Right forelimb (tissue), 1 donor: ENCODE results near the gene RIMS3.

ENCODE experiments used
- DNase-seq: peaks from one replicate; pipeline ENCODE4 v3.0.0-alpha.2; 2018

RIMS3 gene

GRCh38 chr1:40652979-40653378 is 12.5 kb downstream of the RIMS3 start:
- no peak for DNase-seq

GRCh38 chr1:40652468-40652867 is 13.0 kb downstream of the RIMS3 start:
- no peak for DNase-seq

DNA sequence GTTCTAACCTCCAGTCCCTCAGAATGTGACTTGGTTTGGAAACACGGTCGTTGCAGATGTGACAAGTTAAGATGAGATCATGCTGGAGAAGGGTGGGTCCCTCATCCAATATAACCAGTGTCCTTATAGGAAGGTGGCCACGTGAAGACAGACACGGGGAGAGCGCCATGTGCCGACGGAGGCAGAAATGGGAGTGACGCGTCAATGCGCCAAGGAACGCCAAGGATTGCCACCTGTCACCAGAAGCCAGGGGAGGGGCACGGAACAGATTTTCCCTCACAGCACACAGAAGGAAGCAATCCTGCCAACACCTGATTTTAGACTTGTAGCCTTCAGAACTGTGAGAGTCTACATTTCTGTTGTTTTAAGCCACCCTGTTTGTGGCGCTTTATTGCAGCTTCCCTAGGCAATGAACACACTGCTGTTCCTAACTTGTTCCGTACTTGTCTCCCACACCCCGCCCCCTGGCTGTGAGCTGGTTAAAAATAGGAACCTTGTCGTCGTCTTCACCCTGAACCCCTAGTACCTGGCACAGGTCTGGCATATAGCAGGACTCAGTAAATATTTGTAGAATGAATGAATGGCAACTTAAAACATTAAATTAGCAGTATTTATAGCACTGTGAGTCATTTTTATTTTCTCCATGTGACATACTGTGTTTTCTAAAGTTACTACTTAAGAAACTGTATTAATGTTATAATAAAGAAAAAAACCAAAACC is 14.2 kb downstream of the RIMS3 start:
- no peak for DNase-seq

GRCh38 chr1:40650075-40650474 is 15.4 kb downstream of the RIMS3 start:
- DNase-seq = no peak

DNA sequence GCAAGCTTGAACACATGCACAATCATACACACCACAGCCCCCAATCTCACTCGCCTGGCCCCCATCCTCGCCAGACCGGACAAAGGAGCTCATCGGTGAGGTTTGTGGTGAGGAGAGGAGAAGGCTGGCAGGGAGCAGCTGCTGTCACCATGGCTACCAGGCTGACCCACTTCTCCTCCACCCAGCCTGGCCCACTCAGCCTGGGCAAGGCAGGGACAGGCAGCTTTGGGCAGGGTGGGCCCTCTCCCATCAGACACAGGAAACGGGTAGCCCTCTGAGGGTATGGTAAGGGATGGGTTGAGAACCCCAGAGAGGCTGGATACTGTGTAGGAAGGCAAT is 15.9 kb downstream of the RIMS3 start:
- no peak for DNase-seq

GRCh38 chr1:40648928-40649591 is 16.4 kb downstream of the RIMS3 start:
- no peak for DNase-seq

DNA sequence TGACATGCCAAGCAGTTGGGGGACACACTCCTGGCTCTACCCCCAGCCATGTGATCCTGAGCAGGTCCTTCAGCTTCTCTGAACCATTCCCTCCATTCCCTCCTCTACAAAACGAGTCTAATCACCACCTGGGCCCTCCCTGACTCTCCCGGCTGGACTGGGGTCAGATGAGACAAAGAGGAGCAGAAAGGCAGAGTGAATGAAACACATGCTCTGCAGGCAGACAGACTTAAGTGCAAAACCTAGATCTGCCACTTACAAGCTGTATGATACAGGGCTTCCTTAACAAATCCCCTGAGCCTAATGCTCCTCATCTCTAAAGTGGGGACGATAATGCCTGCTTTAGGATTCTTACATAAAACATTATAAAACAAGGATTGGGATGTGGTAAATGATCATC is 17.3 kb downstream of the RIMS3 start:
- DNase-seq = no peak

DNA sequence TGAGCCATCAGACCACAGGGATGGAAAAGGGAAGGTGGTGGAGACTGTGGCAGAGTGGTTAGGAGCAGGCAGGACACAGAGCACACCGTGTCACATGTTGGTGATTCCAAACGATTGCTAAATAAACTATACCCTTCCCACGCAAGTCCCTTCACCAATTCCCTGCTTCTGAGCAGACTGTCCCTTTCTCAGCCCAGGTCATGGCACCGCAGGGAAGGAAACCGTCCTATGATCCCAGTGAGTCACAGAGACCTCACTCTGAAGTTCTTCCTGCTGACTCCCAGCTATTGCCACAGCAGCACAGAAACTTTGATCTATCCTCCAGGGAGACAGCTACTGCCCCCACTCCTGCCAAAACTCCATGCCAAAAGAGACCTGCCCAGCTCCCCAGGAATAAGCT is 19.2 kb downstream of the RIMS3 start:
- no peak for DNase-seq

DNA sequence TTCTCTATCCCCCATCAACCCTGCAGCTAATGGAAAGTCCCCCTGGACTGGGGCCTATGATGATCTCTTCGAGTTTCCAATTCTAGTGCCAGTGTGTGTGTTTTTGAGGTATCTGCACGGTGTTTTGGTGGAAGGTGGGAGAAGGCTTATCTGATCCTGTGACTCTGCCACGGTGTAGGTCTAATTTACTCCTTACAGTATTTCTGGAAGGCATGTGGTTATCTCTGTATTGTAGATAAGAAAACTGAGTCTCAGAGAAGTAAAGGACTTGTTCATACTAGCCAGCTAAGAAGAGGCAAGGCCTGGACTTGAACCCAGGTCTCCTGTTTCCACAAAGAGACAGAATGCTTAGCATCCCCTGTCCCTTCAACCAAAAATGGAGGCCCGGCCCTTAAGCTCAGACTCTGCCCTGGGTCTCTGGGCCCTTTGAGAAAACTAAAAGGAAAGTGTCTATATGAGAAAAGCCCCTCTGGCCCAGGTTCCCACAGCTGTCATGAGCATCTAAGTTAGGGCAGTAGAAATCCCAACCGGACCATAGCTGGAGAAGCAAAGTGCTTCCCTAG is 20.3 kb downstream of the RIMS3 start:
- DNase-seq = no peak

- no peak for DNase-seq
Observed at GRCh38 chr1:40641601-40642242, 23.8 kb downstream of the RIMS3 start.

DNA sequence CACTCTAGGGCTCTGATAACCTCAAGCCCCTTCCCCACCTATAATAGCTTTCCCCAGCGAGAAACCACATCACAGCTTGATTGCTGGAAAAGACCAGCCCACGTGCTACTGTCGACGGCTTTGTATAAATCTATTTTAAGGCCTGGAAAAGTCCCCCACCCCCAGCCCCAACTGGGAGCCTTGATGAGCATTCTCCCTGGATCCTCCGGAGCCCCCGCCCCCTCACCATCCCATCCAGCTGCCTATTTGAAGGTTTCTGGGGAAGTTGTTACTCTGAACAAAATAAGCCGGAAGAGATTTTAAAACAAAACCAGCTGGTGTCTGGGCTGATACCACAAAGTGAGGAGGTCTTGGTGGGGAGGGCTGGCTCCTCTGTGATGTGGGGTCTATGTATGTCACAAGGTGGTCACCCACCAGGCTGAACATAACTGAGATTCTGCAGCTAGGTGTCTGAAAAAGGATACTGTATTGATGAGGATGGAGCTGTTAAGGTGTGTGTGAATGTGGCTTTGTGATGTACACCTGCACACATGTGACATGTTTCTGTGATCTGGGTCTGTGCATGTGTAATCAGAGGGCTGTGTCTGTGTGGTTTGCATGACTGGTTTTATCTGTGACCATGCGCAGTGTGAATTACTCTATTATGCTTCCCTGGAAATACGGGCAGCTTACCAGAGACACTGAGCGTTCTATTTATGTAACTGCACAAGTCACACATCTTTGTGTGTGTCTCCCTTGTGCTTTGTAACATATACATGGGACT is 25.0 kb downstream of the RIMS3 start:
- DNase-seq = no peak

DNA sequence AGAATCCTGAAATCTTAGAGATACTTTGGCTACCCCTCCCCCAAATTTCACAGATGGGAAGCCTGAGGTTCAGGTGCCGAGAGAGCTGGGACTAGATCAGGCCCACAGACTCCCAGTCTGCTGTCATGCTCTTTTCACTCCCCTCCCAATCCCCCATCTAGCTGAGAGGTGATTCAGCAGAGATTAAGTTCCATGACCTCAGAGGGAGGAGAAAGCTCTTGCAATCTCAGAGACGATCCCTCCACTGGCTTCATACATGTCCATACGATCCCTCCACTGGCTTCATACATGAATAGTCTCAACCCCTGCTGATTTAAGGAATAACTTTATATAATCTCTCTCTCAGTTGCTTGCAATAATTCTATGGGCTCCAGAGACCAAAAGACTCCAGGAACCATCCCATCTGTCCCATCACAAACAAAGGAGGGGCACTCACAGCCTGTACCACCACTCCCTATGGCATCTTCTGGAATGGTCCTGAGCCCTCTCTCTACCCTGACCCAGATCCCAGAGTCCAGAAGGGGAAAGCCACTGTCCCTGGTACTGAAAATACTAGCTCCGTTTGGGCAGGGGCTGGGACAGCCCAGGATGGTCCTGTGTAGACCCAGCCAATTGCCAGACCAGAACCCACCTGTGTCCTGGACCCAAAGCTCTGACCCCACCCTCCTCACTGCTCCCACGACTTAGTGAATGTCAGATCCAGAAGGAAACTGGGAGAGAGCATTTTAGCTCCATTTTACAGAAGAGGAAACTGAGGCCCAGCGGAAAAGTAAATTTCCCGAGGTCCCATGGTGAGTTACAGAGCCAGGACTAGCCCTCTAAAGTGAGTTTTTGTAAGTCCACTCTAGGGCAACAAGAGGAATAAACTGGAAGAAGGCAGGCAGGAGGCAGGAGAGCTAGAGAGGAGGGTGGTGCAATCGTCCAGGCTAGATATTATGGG is 27.1 kb downstream of the RIMS3 start:
- DNase-seq = no peak

- no peak for DNase-seq
Observed at GRCh38 chr1:40637470-40638007, 27.9 kb downstream of the RIMS3 start.

DNA sequence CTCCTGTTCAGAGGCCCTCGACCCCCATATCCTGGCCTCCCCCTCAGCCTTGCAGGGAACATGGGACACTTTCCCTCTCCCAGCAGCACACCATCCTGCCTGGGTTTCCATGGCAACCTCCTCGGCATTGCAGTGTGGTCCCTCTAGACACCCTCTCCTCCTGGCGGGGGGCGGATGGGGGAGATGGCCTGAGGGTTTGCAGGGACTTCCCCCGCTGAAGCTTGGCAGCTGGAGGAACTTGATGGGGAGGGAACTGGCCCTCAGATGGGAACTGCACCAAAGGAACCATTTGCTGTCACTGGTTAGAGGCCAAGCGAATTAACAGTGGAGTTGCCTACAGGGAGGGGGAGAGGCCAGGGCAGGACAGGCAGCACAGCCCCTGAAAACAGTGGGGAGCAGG is 28.7 kb downstream of the RIMS3 start:
- no peak for DNase-seq

- no peak for DNase-seq
Observed at GRCh38 chr1:40635763-40636500, 29.6 kb downstream of the RIMS3 start.

- no peak for DNase-seq
Observed at GRCh38 chr1:40634901-40635655, 30.4 kb downstream of the RIMS3 start.

GRCh38 chr1:40633931-40634376 is 31.5 kb downstream of the RIMS3 start:
- DNase-seq = no peak

DNA sequence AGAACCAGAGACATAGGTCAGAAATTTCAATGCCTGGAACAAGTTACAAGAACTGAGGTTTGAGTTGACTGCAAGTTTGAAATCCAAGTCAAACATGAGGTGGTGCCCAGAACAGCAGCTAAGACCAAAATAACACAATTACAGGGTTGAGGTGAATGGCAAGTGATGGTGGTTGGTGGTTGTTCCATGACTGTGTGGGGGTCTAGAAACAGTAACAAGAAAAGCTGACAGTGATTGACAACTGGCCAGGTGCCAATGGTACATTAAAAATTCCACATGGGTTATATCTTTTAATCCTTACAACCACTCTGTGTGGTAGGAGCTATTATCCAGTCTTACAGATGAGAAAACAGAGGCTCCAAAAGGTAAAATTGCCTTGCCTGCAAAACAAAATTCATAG is 32.0 kb downstream of the RIMS3 start:
- no peak for DNase-seq

- no peak for DNase-seq
Observed at GRCh38 chr1:40630488-40631223, 34.8 kb downstream of the RIMS3 start.
